Skeletal muscle satellite cell (primary cell): ENCODE data around the gene OSMR.

Source experiments
- H3K27me3 ChIP-seq: 2 replicates; pipeline ENCODE4 v1.7.0; 2013; ENCODE audit warnings: low read length; ENCODE audit not compliant: control insufficient read depth, insufficient read depth
- H3K36me3 ChIP-seq: 2 replicates; pipeline ENCODE4 v1.7.0; 2013; ENCODE audit warnings: mild to moderate bottlenecking, control low read depth, low read length; ENCODE audit not compliant: insufficient read depth
- H3K4me1 ChIP-seq: 2 replicates; pipeline ENCODE4 v1.7.0; 2013; ENCODE audit warnings: low read length; ENCODE audit not compliant: control insufficient read depth, insufficient read depth
- H3K4me2 ChIP-seq: 2 replicates; pipeline ENCODE4 v1.7.0; 2013; ENCODE audit warnings: mild to moderate bottlenecking, low read length
- H3K4me3 ChIP-seq: 2 replicates; pipeline ENCODE4 v1.7.0; 2013; ENCODE audit warnings: low read length
- H3K9ac ChIP-seq: 2 replicates; pipeline ENCODE4 v1.7.0; 2013; ENCODE audit warnings: mild to moderate bottlenecking, low read depth, low read length, moderate library complexity
- H3K9me3 ChIP-seq: replicated peaks from 2 replicates; pipeline ENCODE4 v1.7.0; 2013; ENCODE audit warnings: mild to moderate bottlenecking, control low read depth, low read length

Gene OSMR

DNA sequence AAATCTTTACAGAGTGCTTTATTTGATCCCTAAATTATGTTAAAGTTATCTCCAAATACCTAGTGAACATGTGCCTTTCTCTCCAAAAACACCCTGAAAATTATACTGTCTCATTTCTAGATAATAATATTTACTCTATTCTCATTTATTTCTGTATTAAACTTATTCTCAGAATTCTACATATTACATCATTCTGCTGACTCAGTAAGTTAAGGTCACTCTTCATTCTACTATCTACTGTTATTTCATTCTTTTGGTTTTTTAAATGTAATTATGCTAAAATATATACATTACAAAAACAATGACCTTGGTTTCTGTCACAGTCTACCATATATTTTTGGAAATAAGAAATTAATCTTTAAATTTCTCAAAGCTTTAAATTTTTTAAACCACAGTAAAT is 132.2 kb downstream of the OSMR start:
- H3K9me3 ChIP-seq = no peaks in the 10 kb centered on the region
- no peaks in the 10 kb centered on the region for H3K27me3 ChIP-seq
- H3K9ac ChIP-seq = no peak overlapping the region
- H3K4me2 ChIP-seq = no peak overlapping the region
- H3K4me3 ChIP-seq = no peak overlapping the region
- peaks cover 11% of the 10 kb centered on the region for H3K36me3 ChIP-seq
- no peaks in the 10 kb centered on the region for H3K4me1 ChIP-seq

DNA sequence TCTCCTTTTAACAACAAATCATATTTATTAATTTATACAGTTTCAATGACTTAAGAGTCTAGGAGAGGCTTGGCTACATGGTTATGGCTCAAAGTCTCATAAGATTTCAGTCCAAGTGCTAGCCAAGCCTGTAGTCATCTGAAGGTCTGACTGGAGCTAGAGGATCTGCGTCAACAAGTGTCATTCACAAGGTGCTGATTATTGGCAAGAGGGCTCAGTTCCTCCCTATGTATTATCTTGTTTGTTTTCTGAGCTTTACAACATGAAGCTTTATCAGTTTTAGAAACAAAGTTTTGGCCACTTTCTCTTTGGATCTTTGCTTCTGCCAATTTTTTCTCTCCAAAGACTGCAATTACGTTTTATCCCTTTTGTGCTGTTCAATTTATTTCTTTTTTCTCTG is 133.7 kb downstream of the OSMR start:
- Histone ChIP-seq H3K4me2 (no peak overlapping the region), H3K4me3 (no peak overlapping the region), H3K36me3 (peaks cover 10% of the 10 kb centered on the region), H3K4me1 (no peaks in the 10 kb centered on the region), H3K9me3 (no peaks in the 10 kb centered on the region), H3K9ac (no peak overlapping the region), H3K27me3 (no peaks in the 10 kb centered on the region)
